ENCODE data around the gene KRTAP20-3. TPM values are rescaled to one million over a fixed set of nuclear protein-coding genes. Genes with fewer than 3 reads are reported as not detected.

KRTAP20-3 gene
- polyA plus RNA-seq (2013), result not detected in 2 replicates

DNA sequence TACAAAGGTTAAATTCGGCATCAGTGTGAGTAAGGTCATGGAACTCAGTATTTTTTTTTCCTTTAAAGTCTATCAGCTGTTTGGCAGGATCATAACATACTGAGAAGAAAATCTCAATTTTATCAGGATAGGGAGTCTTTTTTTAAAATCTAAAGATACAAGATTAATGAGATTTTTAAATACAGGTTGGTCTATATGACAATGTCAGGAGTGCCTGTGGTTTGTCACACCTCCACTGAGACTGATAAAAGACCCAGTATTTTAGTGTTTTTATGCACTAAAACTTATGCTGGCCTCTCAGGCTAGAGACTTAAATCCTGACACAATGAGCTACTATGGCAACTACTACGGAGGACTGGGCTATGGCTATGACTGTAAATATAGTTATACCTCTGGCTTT, at the start of gene KRTAP20-3:
KRTAP20-3 (plus strand) TSS at position 301 of the 400 bp plus-strand sequence.
- Histone ChIP-seq H3K9me3 (ENCODE audit: insufficient read depth, low read depth, low read length) (no peaks in the 10 kb centered on the region), H2BK12ac (ENCODE audit: low read length) (no peak within 1 kb of the TSS), H3K79me1 (ENCODE audit: low read length) (no peaks in the 10 kb centered on the region), H3K14ac (ENCODE audit: low read length) (no peak within 1 kb of the TSS), H3K36me3 (ENCODE audit: control insufficient read depth in 1 of 2, insufficient read depth in 2 of 2, low read length in 2 of 2) (no peaks in the 10 kb centered on the region), H4K12ac (ENCODE audit: low read depth, low read length) (no peak within 1 kb of the TSS), H4K8ac (ENCODE audit: low read depth, low read length) (no peak within 1 kb of the TSS), H3K4me1 (ENCODE audit: control insufficient read depth in 1 of 2, insufficient read depth in 2 of 2, low read length in 2 of 2) (no peaks in the 10 kb centered on the region), H2AK5ac (ENCODE audit: low read length) (no peak within 1 kb of the TSS), H3K79me2 (ENCODE audit: control insufficient read depth, insufficient read depth, low read length, poor library complexity) (no peaks in the 10 kb centered on the region), H3K9ac (ENCODE audit: low read length) (no peak within 1 kb of the TSS), H2BK120ac (ENCODE audit: insufficient read depth, low read length, poor library complexity) (no peak within 1 kb of the TSS), H2AFZ (ENCODE audit: insufficient read depth, low read length, poor library complexity) (no peak within 1 kb of the TSS), H3K27ac (ENCODE audit: low read depth, low read length) (no peak within 1 kb of the TSS), H3K4ac (ENCODE audit: low read depth, low read length) (no peak within 1 kb of the TSS), H3K4me3 (ENCODE audit: low read depth, low read length) (no peak within 1 kb of the TSS), H3K4me2 (ENCODE audit: low read length) (no peak within 1 kb of the TSS), H3K18ac (ENCODE audit: low read length) (no peak within 1 kb of the TSS), H3K27me3 (ENCODE audit: insufficient read depth, low read length) (no peaks in the 10 kb centered on the region), H4K91ac (ENCODE audit: low read depth, low read length) (no peak within 1 kb of the TSS), H2BK5ac (ENCODE audit: low read depth, low read length, poor library complexity) (no peak within 1 kb of the TSS), H3K23ac (ENCODE audit: low read length) (no peak within 1 kb of the TSS)
- no peak for DNase-seq
- no CpG with 5 or more reads among the region's 2 CpGs for WGBS (ENCODE audit: extremely low coverage, insufficient coverage, insufficient read length)

DNA sequence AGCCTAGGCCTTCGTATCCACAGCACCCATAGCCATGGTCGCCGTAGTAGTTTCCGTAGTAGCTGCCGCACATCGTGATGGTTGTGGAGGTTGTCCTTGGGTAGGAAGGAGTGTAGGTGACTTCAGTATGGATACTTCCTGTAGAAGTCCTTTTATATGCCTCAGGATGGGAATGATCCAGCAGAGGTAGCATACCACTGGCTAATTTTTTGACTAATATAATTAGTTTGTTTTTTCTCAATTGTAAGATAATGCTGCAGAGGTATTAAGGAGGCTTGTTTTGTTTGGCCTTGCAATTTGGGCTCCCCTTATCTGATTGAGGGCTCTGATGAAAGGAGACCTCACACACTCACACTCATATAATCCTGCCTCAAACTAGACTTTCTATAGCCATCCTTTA, 43.9 kb upstream of the KRTAP20-3 start, which contains the start of gene KRTAP6-2:
KRTAP6-2 (minus strand) TSS at position 101 of the 400 bp plus-strand sequence; CDS start at position 73, 28 bp downstream.
- H3K4me1 ChIP-seq (ENCODE audit: control insufficient read depth in 1 of 2, insufficient read depth in 2 of 2, low read length in 2 of 2), result no peaks in the 10 kb centered on the region
- H3K9ac ChIP-seq (ENCODE audit: low read length), result no peak within 1 kb of the TSS
- H2BK5ac ChIP-seq (ENCODE audit: low read depth, low read length, poor library complexity), result no peak within 1 kb of the TSS
- H3K27ac ChIP-seq (ENCODE audit: low read depth, low read length), result no peak within 1 kb of the TSS
- no peak within 1 kb of the TSS for H4K12ac ChIP-seq (ENCODE audit: low read depth, low read length)
- no peak for DNase-seq
- H3K79me2 ChIP-seq (ENCODE audit: control insufficient read depth, insufficient read depth, low read length, poor library complexity), result no peaks in the 10 kb centered on the region
- no peaks in the 10 kb centered on the region for H3K36me3 ChIP-seq (ENCODE audit: control insufficient read depth in 1 of 2, insufficient read depth in 2 of 2, low read length in 2 of 2)
- H4K8ac ChIP-seq (ENCODE audit: low read depth, low read length), result no peak within 1 kb of the TSS
- no CpG with 5 or more reads among the region's 6 CpGs for WGBS (ENCODE audit: extremely low coverage, insufficient coverage, insufficient read length)
- no peak within 1 kb of the TSS for H3K23ac ChIP-seq (ENCODE audit: low read length)
- no peak within 1 kb of the TSS for H3K4me3 ChIP-seq (ENCODE audit: low read depth, low read length)
- H2BK12ac ChIP-seq (ENCODE audit: low read length), result no peak within 1 kb of the TSS
- no peak within 1 kb of the TSS for H2AK5ac ChIP-seq (ENCODE audit: low read length)
- H2AFZ ChIP-seq (ENCODE audit: insufficient read depth, low read length, poor library complexity), result no peak within 1 kb of the TSS
- H3K4me2 ChIP-seq (ENCODE audit: low read length), result no peak within 1 kb of the TSS
- no peaks in the 10 kb centered on the region for H3K79me1 ChIP-seq (ENCODE audit: low read length)
- H3K18ac ChIP-seq (ENCODE audit: low read length), result no peak within 1 kb of the TSS
- H3K4ac ChIP-seq (ENCODE audit: low read depth, low read length), result no peak within 1 kb of the TSS
- H2BK120ac ChIP-seq (ENCODE audit: insufficient read depth, low read length, poor library complexity), result no peak within 1 kb of the TSS
- H3K27me3 ChIP-seq (ENCODE audit: insufficient read depth, low read length), result no peaks in the 10 kb centered on the region
- no peaks in the 10 kb centered on the region for H3K9me3 ChIP-seq (ENCODE audit: insufficient read depth, low read depth, low read length)
- no peak within 1 kb of the TSS for H4K91ac ChIP-seq (ENCODE audit: low read depth, low read length)
- no peak within 1 kb of the TSS for H3K14ac ChIP-seq (ENCODE audit: low read length)

DNA sequence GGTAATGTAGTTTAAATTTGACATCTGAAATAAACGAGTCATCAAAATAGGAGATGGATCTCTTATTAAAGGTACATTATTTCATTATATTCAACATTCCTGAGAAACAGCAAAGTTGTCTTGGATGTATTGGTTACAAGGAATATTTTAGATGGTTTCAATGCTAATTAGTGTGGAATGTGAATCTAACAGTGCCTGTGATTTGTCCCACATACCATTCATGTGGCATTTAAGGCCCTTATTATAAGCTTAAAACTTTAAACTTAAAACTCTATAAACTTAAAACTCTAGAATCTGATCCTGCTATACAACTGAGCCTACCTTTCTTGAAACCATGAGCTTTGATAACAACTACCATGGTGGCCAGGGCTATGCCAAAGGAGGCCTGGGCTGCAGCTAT, 41.9 kb upstream of the KRTAP20-3 start, which contains the start of gene KRTAP22-1:
KRTAP22-1 (plus strand) TSS at position 301 of the 400 bp plus-strand sequence.
- Histone ChIP-seq H2BK12ac (ENCODE audit: low read length) (no peak within 1 kb of the TSS), H2AK5ac (ENCODE audit: low read length) (no peak within 1 kb of the TSS), H3K23ac (ENCODE audit: low read length) (no peak within 1 kb of the TSS), H4K12ac (ENCODE audit: low read depth, low read length) (no peak within 1 kb of the TSS), H3K4me2 (ENCODE audit: low read length) (no peak within 1 kb of the TSS), H3K27me3 (ENCODE audit: insufficient read depth, low read length) (no peaks in the 10 kb centered on the region), H4K91ac (ENCODE audit: low read depth, low read length) (no peak within 1 kb of the TSS), H2BK120ac (ENCODE audit: insufficient read depth, low read length, poor library complexity) (no peak within 1 kb of the TSS), H4K8ac (ENCODE audit: low read depth, low read length) (no peak within 1 kb of the TSS), H3K9ac (ENCODE audit: low read length) (no peak within 1 kb of the TSS), H3K4me1 (ENCODE audit: control insufficient read depth in 1 of 2, insufficient read depth in 2 of 2, low read length in 2 of 2) (no peaks in the 10 kb centered on the region), H3K4me3 (ENCODE audit: low read depth, low read length) (no peak within 1 kb of the TSS), H3K36me3 (ENCODE audit: control insufficient read depth in 1 of 2, insufficient read depth in 2 of 2, low read length in 2 of 2) (no peaks in the 10 kb centered on the region), H2AFZ (ENCODE audit: insufficient read depth, low read length, poor library complexity) (no peak within 1 kb of the TSS), H3K79me2 (ENCODE audit: control insufficient read depth, insufficient read depth, low read length, poor library complexity) (no peaks in the 10 kb centered on the region), H2BK5ac (ENCODE audit: low read depth, low read length, poor library complexity) (no peak within 1 kb of the TSS), H3K27ac (ENCODE audit: low read depth, low read length) (no peak within 1 kb of the TSS), H3K18ac (ENCODE audit: low read length) (no peak within 1 kb of the TSS), H3K4ac (ENCODE audit: low read depth, low read length) (no peak within 1 kb of the TSS), H3K14ac (ENCODE audit: low read length) (no peak within 1 kb of the TSS), H3K9me3 (ENCODE audit: insufficient read depth, low read depth, low read length) (peaks cover 3% of the 10 kb centered on the region), H3K79me1 (ENCODE audit: low read length) (no peaks in the 10 kb centered on the region)
- no peak for DNase-seq
- no CpG with 5 or more reads among the region's 1 CpG for WGBS (ENCODE audit: extremely low coverage, insufficient coverage, insufficient read length)

DNA sequence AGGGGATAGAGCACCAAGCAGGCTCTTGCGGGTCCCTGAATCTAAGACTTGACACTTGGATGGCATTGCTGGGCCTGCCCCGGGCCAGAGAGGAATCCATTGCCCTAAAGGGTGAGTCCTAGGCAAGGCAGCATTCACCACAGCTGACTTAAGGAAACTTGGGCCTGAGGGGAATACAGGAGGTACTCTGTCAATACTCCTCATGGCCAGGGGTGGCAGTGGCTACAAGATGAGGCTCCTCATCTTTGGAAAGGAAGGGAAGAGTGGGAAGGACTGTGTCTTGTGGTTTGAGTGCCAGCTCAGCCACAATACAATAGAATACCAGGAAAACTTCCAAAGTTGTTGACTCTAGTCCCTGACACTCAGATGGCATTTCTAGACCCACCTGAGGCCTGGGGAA, 36.7 kb upstream of the KRTAP20-3 start:
- H2AK5ac ChIP-seq (ENCODE audit: low read length), result no peak overlapping the region
- no peak overlapping the region for H3K4ac ChIP-seq (ENCODE audit: low read depth, low read length)
- peaks cover 3% of the 10 kb centered on the region for H3K9me3 ChIP-seq (ENCODE audit: insufficient read depth, low read depth, low read length)
- no peak overlapping the region for H3K27ac ChIP-seq (ENCODE audit: low read depth, low read length)
- H2BK5ac ChIP-seq (ENCODE audit: low read depth, low read length, poor library complexity), result no peak overlapping the region
- no peak overlapping the region for H2AFZ ChIP-seq (ENCODE audit: insufficient read depth, low read length, poor library complexity)
- H2BK120ac ChIP-seq (ENCODE audit: insufficient read depth, low read length, poor library complexity), result no peak overlapping the region
- no peak overlapping the region for H4K12ac ChIP-seq (ENCODE audit: low read depth, low read length)
- H3K27me3 ChIP-seq (ENCODE audit: insufficient read depth, low read length), result no peaks in the 10 kb centered on the region
- H3K36me3 ChIP-seq (ENCODE audit: control insufficient read depth in 1 of 2, insufficient read depth in 2 of 2, low read length in 2 of 2), result no peaks in the 10 kb centered on the region
- no peak overlapping the region for H2BK12ac ChIP-seq (ENCODE audit: low read length)
- no peak overlapping the region for H3K9ac ChIP-seq (ENCODE audit: low read length)
- H4K91ac ChIP-seq (ENCODE audit: low read depth, low read length), result no peak overlapping the region
- no peaks in the 10 kb centered on the region for H3K4me1 ChIP-seq (ENCODE audit: control insufficient read depth in 1 of 2, insufficient read depth in 2 of 2, low read length in 2 of 2)
- H3K4me2 ChIP-seq (ENCODE audit: low read length), result no peak overlapping the region
- no peaks in the 10 kb centered on the region for H3K79me1 ChIP-seq (ENCODE audit: low read length)
- H3K14ac ChIP-seq (ENCODE audit: low read length), result no peak overlapping the region
- WGBS (ENCODE audit: extremely low coverage, insufficient coverage, insufficient read length), result no CpG with 5 or more reads among the region's 2 CpGs
- H3K23ac ChIP-seq (ENCODE audit: low read length), result no peak overlapping the region
- no peak for DNase-seq
- no peak overlapping the region for H3K18ac ChIP-seq (ENCODE audit: low read length)
- H3K79me2 ChIP-seq (ENCODE audit: control insufficient read depth, insufficient read depth, low read length, poor library complexity), result no peaks in the 10 kb centered on the region
- no peak overlapping the region for H3K4me3 ChIP-seq (ENCODE audit: low read depth, low read length)
- H4K8ac ChIP-seq (ENCODE audit: low read depth, low read length), result no peak overlapping the region

Data from trophoblast cell (in vitro differentiated cells and primary cell).